ENCODE data around the gene CHMP6. TPM values are rescaled to one million over a fixed set of nuclear protein-coding genes. Genes with fewer than 3 reads are reported as not detected.

The CHMP6 gene
- total and polyA plus RNA-seq, 8 donors, result 5.4 to 117 (median 24.5) TPM

GRCh38 chr17:81034779-81035520 lies 43.3 kb downstream of the CHMP6 start, which contains the start of gene BAIAP2:
TSS of gene BAIAP2 (plus strand) at chr17:81035151. CDS start at chr17:81035255, 104 bp downstream.
- Histone ChIP-seq H3K9me3 (no peaks in the 10 kb centered on the region), H3K27ac (peak within 1 kb of the TSS; percentile 74 to 89 (median 82)), H3K27me3 (no peaks in the 10 kb centered on the region), H3K4me1 (peaks cover 60 to 81% (median 72%) of the 10 kb centered on the region in 4 donors), H3K4me3 (peak within 1 kb of the TSS; percentile 71 to 80 (median 72)), H3K36me3 (peaks cover 0 to 25% (median 11%) of the 10 kb centered on the region in 4 donors)
- intact Hi-C loops (cut with DNase I; ENCODE audit: low total_unique reads), result no loop called here
- TF ChIP-seq POLR2A (IDR thresholded peaks at IDR 0.05), result peak in 2 of 4 donors; percentile 67 to 91
- TF ChIP-seq, protein P1, sequence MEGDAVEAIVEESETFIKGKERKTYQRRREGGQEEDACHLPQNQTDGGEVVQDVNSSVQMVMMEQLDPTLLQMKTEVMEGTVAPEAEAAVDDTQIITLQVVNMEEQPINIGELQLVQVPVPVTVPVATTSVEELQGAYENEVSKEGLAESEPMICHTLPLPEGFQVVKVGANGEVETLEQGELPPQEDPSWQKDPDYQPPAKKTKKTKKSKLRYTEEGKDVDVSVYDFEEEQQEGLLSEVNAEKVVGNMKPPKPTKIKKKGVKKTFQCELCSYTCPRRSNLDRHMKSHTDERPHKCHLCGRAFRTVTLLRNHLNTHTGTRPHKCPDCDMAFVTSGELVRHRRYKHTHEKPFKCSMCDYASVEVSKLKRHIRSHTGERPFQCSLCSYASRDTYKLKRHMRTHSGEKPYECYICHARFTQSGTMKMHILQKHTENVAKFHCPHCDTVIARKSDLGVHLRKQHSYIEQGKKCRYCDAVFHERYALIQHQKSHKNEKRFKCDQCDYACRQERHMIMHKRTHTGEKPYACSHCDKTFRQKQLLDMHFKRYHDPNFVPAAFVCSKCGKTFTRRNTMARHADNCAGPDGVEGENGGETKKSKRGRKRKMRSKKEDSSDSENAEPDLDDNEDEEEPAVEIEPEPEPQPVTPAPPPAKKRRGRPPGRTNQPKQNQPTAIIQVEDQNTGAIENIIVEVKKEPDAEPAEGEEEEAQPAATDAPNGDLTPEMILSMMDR (IDR thresholded peaks at IDR 0.05), result no peak
- TF ChIP-seq POLR2AphosphoS5 (IDR thresholded peaks at IDR 0.05), result peak; percentile 89 to 100 (median 100)
- TF ChIP-seq EP300 (IDR thresholded peaks at IDR 0.05), result no peak
- peak; percentile 98 for DNase-seq
- 0 to 2% (median 1%) methylated on average over 10 to 91 of the region's 92 CpGs for WGBS, 5 donors

GRCh38 chr17:81035521-81036196 lies 44.0 kb downstream of the CHMP6 start:
- WGBS, 5 donors, result 3 to 25% (median 5%) methylated on average over 14 to 66 of the region's 66 CpGs
- intact Hi-C loops (cut with DNase I; ENCODE audit: low total_unique reads), result no loop called here
- no peaks in the 10 kb centered on the region for H3K9me3 ChIP-seq
- peaks cover 67 to 88% (median 79%) of the 10 kb centered on the region in 4 donors for H3K4me1 ChIP-seq
- no peak for DNase-seq
- no peaks in the 10 kb centered on the region for H3K27me3 ChIP-seq
- TF ChIP-seq, protein P1 (IDR thresholded peaks at IDR 0.05), result no peak
- TF ChIP-seq POLR2A (IDR thresholded peaks at IDR 0.05), result no peak
- TF ChIP-seq POLR2AphosphoS5 (IDR thresholded peaks at IDR 0.05), result no peak
- TF ChIP-seq EP300 (IDR thresholded peaks at IDR 0.05), result no peak
- H3K4me3 ChIP-seq, result peak overlapping the region; percentile 71 to 80 (median 72)
- H3K36me3 ChIP-seq, result peaks cover 0 to 25% (median 11%) of the 10 kb centered on the region in 4 donors
- peak overlapping the region; percentile 74 to 89 (median 82) for H3K27ac ChIP-seq

DNA sequence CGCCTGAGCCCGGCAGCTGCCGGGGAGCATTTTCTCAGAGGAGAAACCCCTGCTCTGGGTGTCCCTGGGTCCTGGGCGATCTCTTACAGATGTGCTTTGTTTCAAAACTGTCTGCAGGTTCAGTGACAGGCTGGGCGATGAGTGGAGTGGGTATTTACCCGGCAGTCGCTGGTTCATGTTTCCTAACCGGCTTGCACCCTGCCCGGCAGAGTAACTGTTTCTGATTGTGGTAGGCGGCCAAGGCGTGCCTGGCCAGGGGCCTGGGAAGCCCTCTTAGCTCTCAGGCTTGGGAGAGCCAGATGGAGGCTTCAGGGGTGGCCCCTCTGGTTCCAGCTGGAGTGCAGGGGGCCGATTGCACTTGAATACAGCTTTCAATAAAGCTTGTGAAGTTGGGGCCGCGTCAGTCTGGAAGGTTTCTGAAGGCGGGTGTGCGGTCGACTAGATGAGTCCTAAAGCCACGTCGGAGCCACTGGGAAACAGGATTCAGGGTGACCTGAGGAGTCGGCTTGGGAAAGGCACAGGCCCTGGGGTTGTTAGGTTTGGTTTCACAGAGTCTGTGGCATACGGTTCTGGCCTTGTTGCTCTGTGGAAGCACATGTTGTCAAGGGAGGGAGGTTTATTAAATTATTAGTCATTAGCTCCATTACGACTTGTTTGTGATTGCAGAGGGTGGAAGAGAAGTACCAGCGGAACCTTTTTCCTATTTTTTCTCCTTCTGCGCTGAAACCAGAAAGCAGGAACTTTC lies 44.7 kb downstream of the CHMP6 start:
- Histone ChIP-seq H3K4me3 (peak overlapping the region; percentile 71 to 80 (median 72)), H3K36me3 (peaks cover 0 to 24% (median 10%) of the 10 kb centered on the region in 4 donors), H3K27me3 (no peaks in the 10 kb centered on the region), H3K27ac (peak overlapping the region; percentile 74 to 89 (median 82)), H3K9me3 (no peaks in the 10 kb centered on the region), H3K4me1 (peaks cover 70 to 88% (median 86%) of the 10 kb centered on the region in 4 donors)
- no peak for DNase-seq
- WGBS, 5 donors, result 19 to 41% (median 38%) methylated on average over 23 to 24 of the region's 24 CpGs
- TF ChIP-seq POLR2A (IDR thresholded peaks at IDR 0.05) (no peak), EP300 (IDR thresholded peaks at IDR 0.05) (no peak), POLR2AphosphoS5 (IDR thresholded peaks at IDR 0.05) (no peak)
- TF ChIP-seq, protein P1 (IDR thresholded peaks at IDR 0.05), result no peak
- intact Hi-C loops (cut with DNase I; ENCODE audit: low total_unique reads), result no loop called here
